Neuronal stem cell (in vitro differentiated cells): ENCODE measurements around the gene PAQR7.

Experiments
- DNase-seq: peaks from one replicate; pipeline ENCODE4 v3.0.0-alpha.2; 2013; ENCODE audit warnings: low spot score
- H2AFZ ChIP-seq: one replicate; pipeline ENCODE4 v1.6.1; 2013; ENCODE audit warnings: mild to moderate bottlenecking, low read length, inconsistent platforms
- H2AK5ac ChIP-seq: 2 replicates; pipeline ENCODE4 v1.6.1; 2013; ENCODE audit warnings: low read depth, mild to moderate bottlenecking, inconsistent platforms, low read length, moderate library complexity, mixed read lengths
- H2BK120ac ChIP-seq: 2 replicates; pipeline ENCODE4 v1.6.1; 2013; ENCODE audit warnings: low read depth, mild to moderate bottlenecking, inconsistent platforms, low read length, moderate library complexity, mixed read lengths
- H2BK12ac ChIP-seq: one replicate; pipeline ENCODE4 v1.6.1; 2013; ENCODE audit warnings: low read length, inconsistent platforms
- H2BK15ac ChIP-seq: 2 replicates; pipeline ENCODE4 v1.6.1; 2013; ENCODE audit warnings: mild to moderate bottlenecking, low read length, inconsistent platforms, mixed read lengths
- H2BK5ac ChIP-seq: one replicate; pipeline ENCODE4 v1.6.1; 2013; ENCODE audit warnings: inconsistent platforms, mild to moderate bottlenecking, low read length, moderate library complexity
- H3K14ac ChIP-seq: one replicate; pipeline ENCODE4 v1.6.1; 2013; ENCODE audit warnings: low read length, inconsistent platforms
- H3K18ac ChIP-seq: 2 replicates; pipeline ENCODE4 v1.6.1; 2013; ENCODE audit warnings: low read length, inconsistent platforms
- H3K23ac ChIP-seq: 2 replicates; pipeline ENCODE4 v1.6.1; 2013; ENCODE audit warnings: low read depth, mild to moderate bottlenecking, mixed read lengths, low read length, inconsistent platforms; ENCODE audit not compliant: poor library complexity
- H3K27ac ChIP-seq: replicated peaks from 3 replicates; pipeline ENCODE4 v1.5.1; 2013; ENCODE audit warnings: low read length, inconsistent platforms
- H3K27me3 ChIP-seq, 3 experiments: 2 replicates each; pipeline ENCODE4 v1.6.1; 2013; ENCODE audit warnings: low read length in 3 of 3, mild to moderate bottlenecking in 2 of 3, inconsistent platforms in 1 of 3, low read depth in 1 of 3, mixed read lengths in 1 of 3, moderate library complexity in 1 of 3; ENCODE audit not compliant: control insufficient read depth in 3 of 3, insufficient read depth in 3 of 3
- H3K36me3 ChIP-seq, 2 donors: replicated peaks in 1 of 2; 2 replicates each; pipeline ENCODE4 v1.6.1; 2013; ENCODE audit warnings: low read length in 2 of 2; ENCODE audit not compliant: control insufficient read depth in 2 of 2, insufficient read depth in 2 of 2
- H3K4ac ChIP-seq: 2 replicates; pipeline ENCODE4 v1.6.1; 2013; ENCODE audit warnings: inconsistent platforms, mild to moderate bottlenecking, low read length, moderate library complexity
- H3K4me1 ChIP-seq, 2 donors: 1 replicate in 1 of 2; 2 replicates in 1 of 2; pipeline ENCODE4 v1.6.1; 2013; ENCODE audit warnings: low read length in 2 of 2, low read depth in 1 of 2; ENCODE audit not compliant: control insufficient read depth in 2 of 2, insufficient read depth in 1 of 2
- H3K4me2 ChIP-seq: one replicate; pipeline ENCODE4 v1.6.1; 2013; ENCODE audit warnings: mild to moderate bottlenecking, low read length, inconsistent platforms; ENCODE audit not compliant: insufficient read depth, poor library complexity, severe bottlenecking
- H3K4me3 ChIP-seq, 2 donors: 2 replicates each; pipeline ENCODE4 v1.5.1; 2013; ENCODE audit warnings: low read length in 2 of 2, mild to moderate bottlenecking in 2 of 2, inconsistent platforms in 1 of 2, moderate library complexity in 1 of 2
- H3K79me1 ChIP-seq: one replicate; pipeline ENCODE4 v1.6.1; 2013; ENCODE audit warnings: low read depth, mild to moderate bottlenecking, inconsistent platforms, low read length, moderate library complexity
- H3K9ac ChIP-seq: one replicate; pipeline ENCODE4 v1.6.1; 2013; ENCODE audit warnings: mild to moderate bottlenecking, low read depth, low read length, inconsistent platforms; ENCODE audit not compliant: poor library complexity
- H3K9me3 ChIP-seq, 2 donors: replicated peaks in 1 of 2; 2 replicates each; pipeline versions ENCODE3 to v1.6.1; 2013; ENCODE audit warnings: low read length in 2 of 2, mild to moderate bottlenecking in 2 of 2, inconsistent platforms in 1 of 2, low read depth in 1 of 2, mixed read lengths in 1 of 2, moderate library complexity in 1 of 2; ENCODE audit not compliant: control insufficient read depth in 2 of 2, insufficient read depth in 1 of 2
- H4K8ac ChIP-seq: one replicate; pipeline ENCODE4 v1.6.1; 2013; ENCODE audit warnings: low read depth, mild to moderate bottlenecking, inconsistent platforms, low read length, moderate library complexity
- H4K91ac ChIP-seq: one replicate; pipeline ENCODE4 v1.6.1; 2013; ENCODE audit warnings: low read length, low read depth, mild to moderate bottlenecking, inconsistent platforms; ENCODE audit not compliant: poor library complexity
- WGBS, 2 donors: extraction: QIAGEN DNeasy Blood & Tissue Kit; methylation state at CpG; one replicate each; pipeline ENCODE4 v1.1.7; 2013; ENCODE audit warnings: missing lambda C conversion rate in 2 of 2, mixed read lengths in 1 of 2; ENCODE audit not compliant: insufficient read length in 2 of 2, insufficient replicate concordance in 1 of 2; ENCODE audit errors: extremely low coverage in 2 of 2; 5-methylcytosine and 5-hydroxymethylcytosine counted together

PAQR7 gene

GRCh38 chr1:25862785-25863485 lies 12.6 kb downstream of the PAQR7 start:
- no peaks in the 10 kb centered on the region for H3K27me3 ChIP-seq
- H3K79me1 ChIP-seq = no peaks in the 10 kb centered on the region
- no peak overlapping the region for H2AFZ ChIP-seq
- H2BK12ac ChIP-seq = no peak overlapping the region
- peak overlapping the region in 1 of 2 donors; percentile 28 for H3K4me3 ChIP-seq
- no peak overlapping the region for H2BK15ac ChIP-seq
- H3K9me3 ChIP-seq = no peaks in the 10 kb centered on the region
- no peak overlapping the region for H3K14ac ChIP-seq
- no peak for DNase-seq
- peaks cover 2 to 15% of the 10 kb centered on the region in 2 donors for H3K36me3 ChIP-seq
- no peak overlapping the region for H3K4me2 ChIP-seq
- no peak overlapping the region for H2BK5ac ChIP-seq
- no peak overlapping the region for H3K4ac ChIP-seq
- H4K91ac ChIP-seq = no peak overlapping the region
- no peak overlapping the region for H3K18ac ChIP-seq
- H4K8ac ChIP-seq = no peak overlapping the region
- WGBS, 2 donors = no CpG with 5 or more reads among the region's 20 CpGs
- H2AK5ac ChIP-seq = no peak overlapping the region
- no peak overlapping the region for H3K27ac ChIP-seq
- peak overlapping the region; percentile 7 for H3K9ac ChIP-seq
- H3K23ac ChIP-seq = peak overlapping the region; percentile 16
- peaks cover 7 to 12% of the 10 kb centered on the region in 2 donors for H3K4me1 ChIP-seq
- no peak overlapping the region for H2BK120ac ChIP-seq

DNA sequence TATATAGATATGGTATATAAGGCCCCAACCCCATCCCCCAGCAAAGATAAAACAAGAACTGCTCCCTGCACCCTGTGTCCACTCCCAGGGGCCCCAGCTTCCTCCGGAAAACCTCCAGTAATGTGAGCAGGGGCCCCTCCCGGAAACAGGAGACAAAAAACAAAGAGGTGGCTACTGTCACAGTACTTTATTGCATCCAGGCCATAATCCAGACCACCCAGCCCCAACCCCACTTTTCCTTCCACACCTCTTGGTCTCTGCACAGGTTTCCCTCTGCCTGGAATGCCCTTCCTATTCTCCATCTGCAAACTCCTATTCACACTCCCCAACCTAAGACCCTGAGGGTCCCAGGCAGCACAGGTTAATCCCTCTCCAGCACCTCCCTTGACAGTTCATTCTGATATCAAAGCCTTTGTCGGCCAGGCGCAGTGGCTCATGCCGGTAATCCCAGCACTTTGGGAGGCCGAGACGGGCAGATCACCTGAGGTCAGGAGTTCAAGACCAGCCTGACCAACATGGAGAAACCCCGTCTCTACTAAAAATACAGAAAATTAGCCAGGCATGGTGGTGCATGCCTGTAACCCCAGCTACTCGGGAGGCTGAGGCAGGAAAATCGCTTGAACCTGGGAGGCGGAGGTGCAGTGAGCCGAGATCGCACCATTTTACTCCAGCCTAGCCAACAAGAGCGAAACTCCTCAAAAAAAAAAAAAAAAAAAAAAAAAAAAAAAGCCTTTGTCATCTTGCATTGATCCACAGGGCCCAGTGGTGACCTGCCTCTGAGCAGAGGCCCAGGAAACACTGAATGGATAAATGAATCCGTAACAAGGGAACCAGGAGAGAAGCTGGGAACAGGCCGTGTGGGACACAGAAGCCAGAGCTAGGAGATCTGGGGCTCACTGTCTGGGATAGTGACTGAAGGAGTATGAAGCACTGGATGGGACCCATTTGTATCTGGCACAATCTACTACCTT lies 13.9 kb downstream of the PAQR7 start:
- Histone ChIP-seq H3K27ac (no peak overlapping the region), H2BK5ac (no peak overlapping the region), H3K27me3 (no peaks in the 10 kb centered on the region), H4K8ac (no peak overlapping the region), H2AK5ac (no peak overlapping the region), H3K36me3 (peaks cover 2 to 15% of the 10 kb centered on the region in 2 donors), H3K9me3 (no peaks in the 10 kb centered on the region), H2BK15ac (no peak overlapping the region), H3K14ac (no peak overlapping the region), H3K4ac (no peak overlapping the region), H3K79me1 (no peaks in the 10 kb centered on the region), H3K9ac (no peak overlapping the region), H2BK12ac (no peak overlapping the region), H3K4me3 (no peak overlapping the region), H3K4me1 (peaks cover 3 to 6% of the 10 kb centered on the region in 2 donors), H3K4me2 (no peak overlapping the region), H2BK120ac (no peak overlapping the region), H3K23ac (no peak overlapping the region), H4K91ac (no peak overlapping the region), H3K18ac (no peak overlapping the region), H2AFZ (no peak overlapping the region)
- WGBS, 2 donors = no CpG with 5 or more reads among the region's 16 CpGs
- no peak for DNase-seq

DNA sequence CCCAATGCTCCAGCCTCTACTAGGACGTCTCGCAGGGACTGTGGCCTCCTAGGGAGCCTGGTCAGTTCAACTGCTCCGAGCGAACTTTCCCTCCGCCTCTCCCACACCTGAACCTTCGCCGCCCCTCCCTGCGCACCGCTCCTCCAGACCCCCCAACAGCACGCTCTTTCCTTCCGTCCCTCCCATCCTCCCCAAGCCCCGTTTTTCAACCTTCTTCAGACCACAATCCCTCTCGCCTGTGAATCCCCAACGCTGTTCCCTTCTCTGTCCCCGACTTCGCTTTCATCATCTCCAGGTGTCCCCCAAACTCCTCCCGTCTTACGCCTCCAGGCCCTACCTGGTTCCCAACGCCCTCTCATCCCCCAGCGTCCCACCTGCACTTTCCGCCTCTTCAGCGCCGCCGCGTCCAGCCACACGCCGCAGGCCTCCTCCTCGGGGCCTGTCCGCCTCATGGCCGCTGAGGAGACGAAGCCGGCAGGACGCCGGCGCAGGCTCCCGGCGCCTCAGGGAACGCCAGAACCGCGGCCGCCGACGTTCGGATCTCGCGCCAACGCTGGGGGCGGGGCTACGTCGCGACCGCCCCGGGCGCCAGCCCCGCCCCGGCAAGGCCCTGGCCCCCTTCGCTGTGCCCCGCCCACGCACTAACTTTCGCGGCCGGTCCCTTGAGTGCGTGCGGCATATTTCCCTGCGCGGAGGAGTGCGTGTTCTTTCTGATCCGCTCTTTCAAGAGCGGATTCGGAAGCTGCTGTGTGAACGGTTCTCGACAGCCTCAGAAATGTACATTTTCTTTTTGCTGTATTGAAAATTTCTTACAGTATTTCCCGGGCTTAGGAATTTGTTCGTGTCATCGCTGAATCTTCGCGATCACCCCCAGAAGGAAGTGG lies 16.4 kb downstream of the PAQR7 start, which contains the start of gene AUNIP:
TSS of gene AUNIP (minus strand) at position 552 of the 884 bp plus-strand sequence. CDS start at position 452, 100 bp downstream.
- H3K27ac ChIP-seq = no peak within 1 kb of the TSS
- no peak within 1 kb of the TSS for H3K14ac ChIP-seq
- no peak within 1 kb of the TSS for H2BK120ac ChIP-seq
- H3K4me2 ChIP-seq = peak within 1 kb of the TSS; percentile 98
- H4K8ac ChIP-seq = no peak within 1 kb of the TSS
- no peak within 1 kb of the TSS for H2BK12ac ChIP-seq
- H3K36me3 ChIP-seq = peaks cover 2 to 15% of the 10 kb centered on the region in 2 donors
- H2BK5ac ChIP-seq = no peak within 1 kb of the TSS
- H2BK15ac ChIP-seq = peak within 1 kb of the TSS; percentile 2
- peak within 1 kb of the TSS; percentile 98 for H3K9ac ChIP-seq
- H3K9me3 ChIP-seq = no peaks in the 10 kb centered on the region
- H3K4ac ChIP-seq = no peak within 1 kb of the TSS
- H3K23ac ChIP-seq = peak within 1 kb of the TSS; percentile 90
- peak within 1 kb of the TSS; percentile 93 for H2AFZ ChIP-seq
- DNase-seq = peak; percentile 82
- H3K79me1 ChIP-seq = no peaks in the 10 kb centered on the region
- WGBS, 2 donors = no CpG with 5 or more reads among the region's 77 CpGs
- no peak within 1 kb of the TSS for H4K91ac ChIP-seq
- no peaks in the 10 kb centered on the region for H3K27me3 ChIP-seq
- H3K4me1 ChIP-seq = peaks cover 3 to 6% of the 10 kb centered on the region in 2 donors
- H3K18ac ChIP-seq = peak within 1 kb of the TSS; percentile 88
- no peak within 1 kb of the TSS for H2AK5ac ChIP-seq
- H3K4me3 ChIP-seq = peak within 1 kb of the TSS; percentile 92
